DND-41 (cell line): ENCODE data around the gene TP53I11.

ENCODE experiments used
- ATAC-seq: fragments of 200-7000 bp; cut with Tn5 transposase; 3 replicates; pipeline ENCODE4 v1.9.1; 2021; ENCODE audit warnings: low read depth; ENCODE audit not compliant: insufficient read depth
- DNase-seq: peaks from one replicate; pipeline ENCODE4 v3.0.0-alpha.2; 2020
- H2AFZ ChIP-seq: 2 replicates; pipeline ENCODE4 v1.6.0; 2012; ENCODE audit warnings: low read depth, low read length
- H3K27ac ChIP-seq: 2 replicates; pipeline ENCODE4 v1.5.1; 2012; ENCODE audit warnings: low read length, inconsistent platforms
- H3K27me3 ChIP-seq: fragments of 200-600 bp; sonication (generic); 2 replicates; pipeline ENCODE4 v1.6.0; 2012; ENCODE audit warnings: low read length, mild to moderate bottlenecking, inconsistent platforms; ENCODE audit not compliant: insufficient read depth, poor library complexity
- H3K36me3 ChIP-seq: 2 replicates; pipeline ENCODE4 v1.5.1; 2012; ENCODE audit warnings: low read length, inconsistent platforms; ENCODE audit not compliant: insufficient read depth
- H3K4me1 ChIP-seq: 2 replicates; pipeline ENCODE4 v1.5.1; 2012; ENCODE audit warnings: mild to moderate bottlenecking, low read length; ENCODE audit not compliant: insufficient read depth
- H3K4me2 ChIP-seq: 2 replicates; pipeline ENCODE4 v1.6.0; 2012; ENCODE audit warnings: mild to moderate bottlenecking, moderate library complexity, low read length, inconsistent platforms; ENCODE audit not compliant: insufficient read depth
- H3K4me3 ChIP-seq, 2 experiments: fragments of 200-600 bp in 1 of 2; shearing (Covaris generic) in 1 of 2; 2 replicates each; pipeline ENCODE4 v1.5.1; 2012 to 2016; ENCODE audit warnings: inconsistent platforms in 2 of 2, low read length in 2 of 2, mild to moderate bottlenecking in 2 of 2, low read depth in 1 of 2, moderate library complexity in 1 of 2
- H3K79me2 ChIP-seq: 2 replicates; pipeline ENCODE4 v1.6.0; 2012; ENCODE audit warnings: low read length, inconsistent platforms; ENCODE audit not compliant: insufficient read depth
- H3K9ac ChIP-seq: 2 replicates; pipeline ENCODE4 v1.6.0; 2012; ENCODE audit warnings: low read depth, mild to moderate bottlenecking, inconsistent platforms, low read length, moderate library complexity
- H3K9me3 ChIP-seq: 2 replicates; pipeline ENCODE4 v1.5.1; 2012; ENCODE audit warnings: low read length, moderate library complexity, mild to moderate bottlenecking, inconsistent platforms; ENCODE audit not compliant: insufficient read depth, severe bottlenecking
- H4K20me1 ChIP-seq: 2 replicates; pipeline ENCODE4 v1.6.0; 2012; ENCODE audit warnings: low read length; ENCODE audit not compliant: insufficient read depth
- CTCF ChIP-seq: IDR thresholded peaks from 2 replicates; pipeline ENCODE4 v1.5.1; 2012; ENCODE audit warnings: borderline replicate concordance, low read length, moderate library complexity, mild to moderate bottlenecking; ENCODE audit not compliant: poor library complexity, severe bottlenecking; ENCODE audit errors: extremely low read depth
- EZH2 ChIP-seq: IDR thresholded peaks from 3 replicates; pipeline ENCODE4 v1.6.1; 2012; ENCODE audit warnings: borderline replicate concordance, low read depth, mild to moderate bottlenecking, moderate library complexity, low read length, inconsistent platforms; ENCODE audit not compliant: severe bottlenecking

TP53I11 gene

GRCh38 chr11:44910591-44910990 is 40.1 kb downstream of the TP53I11 start:
- no peak for DNase-seq
- H3K79me2 ChIP-seq, result no peaks in the 10 kb centered on the region
- no peaks in the 10 kb centered on the region for H3K36me3 ChIP-seq
- no peak overlapping the region for H3K4me2 ChIP-seq
- H3K9me3 ChIP-seq, result no peaks in the 10 kb centered on the region
- no peaks in the 10 kb centered on the region; the same call in 1 of the 2 replicates for H4K20me1 ChIP-seq
- no peak overlapping the region for H2AFZ ChIP-seq
- no peak overlapping the region for H3K9ac ChIP-seq
- TF ChIP-seq EZH2, result no peak
- TF ChIP-seq CTCF, result no peak
- ATAC-seq, result no peak
- H3K4me3 ChIP-seq, result no peak overlapping the region
- H3K27me3 ChIP-seq, result peaks cover 2% of the 10 kb centered on the region
- H3K4me1 ChIP-seq, result 0 out of 2 replicates have a peak, but pooled peaks cover 2% of the 10 kb centered on the region
- no peak overlapping the region for H3K27ac ChIP-seq

GRCh38 chr11:44909557-44909956 is 41.1 kb downstream of the TP53I11 start:
- Histone ChIP-seq H3K27ac (no peak overlapping the region), H3K27me3 (peaks cover 2% of the 10 kb centered on the region), H2AFZ (no peak overlapping the region), H3K4me3 (no peak overlapping the region), H3K9me3 (no peaks in the 10 kb centered on the region), H3K9ac (no peak overlapping the region), H3K4me2 (no peak overlapping the region), H3K79me2 (no peaks in the 10 kb centered on the region), H3K36me3 (no peaks in the 10 kb centered on the region), H3K4me1 (0 out of 2 replicates have a peak, but pooled peaks cover 2% of the 10 kb centered on the region), H4K20me1 (no peaks in the 10 kb centered on the region; the same call in 1 of the 2 replicates)
- no peak for ATAC-seq
- TF ChIP-seq EZH2, result no peak
- TF ChIP-seq CTCF, result no peak
- no peak for DNase-seq

- TF ChIP-seq CTCF (no peak), EZH2 (no peak)
- Histone ChIP-seq H3K27me3 (no peaks in the 10 kb centered on the region), H3K4me3 (no peak overlapping the region), H3K36me3 (no peaks in the 10 kb centered on the region), H3K4me2 (no peak overlapping the region), H3K27ac (no peak overlapping the region), H2AFZ (no peak overlapping the region), H3K9me3 (no peaks in the 10 kb centered on the region), H3K79me2 (no peaks in the 10 kb centered on the region), H3K9ac (no peak overlapping the region), H4K20me1 (no peaks in the 10 kb centered on the region; the same call in 1 of the 2 replicates), H3K4me1 (0 out of 2 replicates have a peak, but pooled peaks cover 2% of the 10 kb centered on the region)
- no peak for DNase-seq
- no peak for ATAC-seq
These were observed 44.0 kb downstream of the TP53I11 start for GRCh38 chr11:44906649-44907048.
